ENCODE results near the gene UBE2L3. TPM values are rescaled to one million over a fixed set of nuclear protein-coding genes. Genes with fewer than 3 reads are reported as not detected.
A peak's percentile ranks its signal among the peaks of the same experiment; 100 is the strongest.

Gene UBE2L3
- total RNA-seq, 5 donors from 2014 or later (not counting 1 experiment from before 2014, with no cell fraction given) = 28.4 to 38.7 (median 34.3) TPM

- no peak overlapping the region for H3K4me3 ChIP-seq (ENCODE audit: control insufficient read depth in 1 of 2, extremely low read depth in 1 of 2, low read length in 1 of 2)
- no peaks in the 10 kb centered on the region for H3K27me3 ChIP-seq (replicated peaks in 1 of 2; ENCODE audit: control insufficient read depth in 2 of 2, extremely low read depth in 1 of 2, insufficient read depth in 2 of 2, low read length in 1 of 2)
- H3K4me1 Mint-ChIP-seq = peaks cover 71 to 81% (median 78%) of the 10 kb centered on the region in 3 donors
- H3K4me1 ChIP-seq (ENCODE audit: control insufficient read depth in 1 of 2, extremely low read depth in 1 of 2, insufficient read depth in 2 of 2, low read length in 2 of 2) = peaks cover 0 to 48% of the 10 kb centered on the region in 2 experiments
- POLR2A ChIA-PET = interaction anchor here in 1 of 2 donors (0.6 kb wide), 1 partner anchor 724 kb away, joined by 3 read pairs; no protein-coding TSS in a partner anchor
- H3K27me3 Mint-ChIP-seq = no peaks in the 10 kb centered on the region
- H3K9me3 Mint-ChIP-seq = no peaks in the 10 kb centered on the region
- peaks cover 37% of the 10 kb centered on the region for H3K36me3 Mint-ChIP-seq
- no peak for DNase-seq
- ATAC-seq (replicated peaks in 1 of 4) = no peak
- WGBS (ENCODE audit: insufficient coverage) = 100% methylated on average over 1 of the region's 9 CpGs
- CTCF ChIA-PET = no interaction called here
- no peak overlapping the region for H3K27ac ChIP-seq (ENCODE audit: low read length)
- peak overlapping the region in 1 of 3 donors; percentile 15 for H3K4me3 Mint-ChIP-seq
- H3K27ac Mint-ChIP-seq = peak overlapping the region; percentile 46 to 55
- no peaks in the 10 kb centered on the region for H3K9me3 ChIP-seq
- peaks cover 6 to 32% of the 10 kb centered on the region in 2 donors for H3K36me3 ChIP-seq (ENCODE audit: control insufficient read depth in 2 of 2, extremely low read depth in 1 of 2, insufficient read depth in 1 of 2, low read length in 1 of 2)
Measured at GRCh38 chr22:21590809-21591641, 23.5 kb downstream of the UBE2L3 start.

GRCh38 chr22:21591695-21592094 is 24.2 kb downstream of the UBE2L3 start:
- Histone ChIP-seq H3K9me3 (no peaks in the 10 kb centered on the region), H3K36me3 (ENCODE audit: control insufficient read depth in 2 of 2, extremely low read depth in 1 of 2, insufficient read depth in 1 of 2, low read length in 1 of 2) (peaks cover 6 to 33% of the 10 kb centered on the region in 2 donors), H3K4me3 (ENCODE audit: control insufficient read depth in 1 of 2, extremely low read depth in 1 of 2, low read length in 1 of 2) (no peak overlapping the region), H3K27me3 (replicated peaks in 1 of 2; ENCODE audit: control insufficient read depth in 2 of 2, extremely low read depth in 1 of 2, insufficient read depth in 2 of 2, low read length in 1 of 2) (no peaks in the 10 kb centered on the region), H3K27ac (ENCODE audit: low read length) (no peak overlapping the region), H3K4me1 (ENCODE audit: control insufficient read depth in 1 of 2, extremely low read depth in 1 of 2, insufficient read depth in 2 of 2, low read length in 2 of 2) (peaks cover 0 to 45% of the 10 kb centered on the region in 2 experiments)
- ATAC-seq (replicated peaks in 1 of 4) (no peak), DNase-seq (no peak)
- H3K4me3 Mint-ChIP-seq = peak overlapping the region in 1 of 3 donors; percentile 15
- peaks cover 38% of the 10 kb centered on the region for H3K36me3 Mint-ChIP-seq
- ChIA-PET POLR2A (no interaction called here), CTCF (interaction anchor here in 1 of 2 donors (1.0 kb wide), 1 partner anchor 16 kb away, joined by 3 read pairs; no protein-coding TSS in a partner anchor)
- H3K27me3 Mint-ChIP-seq = no peaks in the 10 kb centered on the region
- WGBS (ENCODE audit: insufficient coverage) = 80% methylated on average over 7 of the region's 9 CpGs
- H3K4me1 Mint-ChIP-seq = peaks cover 71 to 80% (median 80%) of the 10 kb centered on the region in 3 donors
- H3K9me3 Mint-ChIP-seq = no peaks in the 10 kb centered on the region
- peak overlapping the region; percentile 33 to 55 for H3K27ac Mint-ChIP-seq

DNA sequence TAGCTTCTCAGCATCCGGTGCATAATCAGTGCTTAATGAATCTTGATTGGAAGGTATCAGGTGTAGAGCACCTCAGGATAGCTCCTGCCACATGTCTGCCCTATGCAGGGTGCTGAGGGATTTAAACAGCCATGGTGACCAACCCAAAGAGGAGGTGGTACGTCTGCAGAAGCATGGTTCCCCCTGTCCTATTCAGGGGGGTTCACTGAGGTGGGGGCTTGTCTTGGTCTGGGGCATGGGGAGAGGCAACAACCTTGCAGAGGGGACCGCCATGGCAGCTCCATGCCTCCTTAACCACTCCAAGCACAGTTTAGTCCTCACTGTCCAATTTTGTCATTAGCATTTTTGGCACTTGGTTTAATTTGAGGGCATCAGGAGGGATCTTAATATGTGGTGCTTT is 24.9 kb downstream of the UBE2L3 start:
- Mint-ChIP-seq H3K4me1 (peaks cover 65 to 75% (median 74%) of the 10 kb centered on the region in 3 donors), H3K9me3 (no peaks in the 10 kb centered on the region), H3K36me3 (peaks cover 40% of the 10 kb centered on the region), H3K27ac (no peak overlapping the region), H3K4me3 (no peak overlapping the region), H3K27me3 (no peaks in the 10 kb centered on the region)
- Histone ChIP-seq H3K4me3 (ENCODE audit: control insufficient read depth in 1 of 2, extremely low read depth in 1 of 2, low read length in 1 of 2) (no peak overlapping the region), H3K9me3 (no peaks in the 10 kb centered on the region), H3K27ac (ENCODE audit: low read length) (no peak overlapping the region), H3K4me1 (ENCODE audit: control insufficient read depth in 1 of 2, extremely low read depth in 1 of 2, insufficient read depth in 2 of 2, low read length in 2 of 2) (peaks cover 0 to 43% of the 10 kb centered on the region in 2 experiments), H3K27me3 (replicated peaks in 1 of 2; ENCODE audit: control insufficient read depth in 2 of 2, extremely low read depth in 1 of 2, insufficient read depth in 2 of 2, low read length in 1 of 2) (no peaks in the 10 kb centered on the region), H3K36me3 (ENCODE audit: control insufficient read depth in 2 of 2, extremely low read depth in 1 of 2, insufficient read depth in 1 of 2, low read length in 1 of 2) (peaks cover 5 to 35% of the 10 kb centered on the region in 2 donors)
- DNase-seq = no peak
- WGBS (ENCODE audit: insufficient coverage) = no CpG with 5 or more reads among the region's 3 CpGs
- ChIA-PET POLR2A (interaction anchor here in 1 of 2 donors (0.5 kb wide), 1 partner anchor 27 kb away, joined by 7 read pairs; no protein-coding TSS in a partner anchor), CTCF (interaction anchor here in 1 of 2 donors (1.0 kb wide), 1 partner anchor 16 kb away, joined by 3 read pairs; no protein-coding TSS in a partner anchor)
- ATAC-seq (replicated peaks in 1 of 4) = no peak

DNA sequence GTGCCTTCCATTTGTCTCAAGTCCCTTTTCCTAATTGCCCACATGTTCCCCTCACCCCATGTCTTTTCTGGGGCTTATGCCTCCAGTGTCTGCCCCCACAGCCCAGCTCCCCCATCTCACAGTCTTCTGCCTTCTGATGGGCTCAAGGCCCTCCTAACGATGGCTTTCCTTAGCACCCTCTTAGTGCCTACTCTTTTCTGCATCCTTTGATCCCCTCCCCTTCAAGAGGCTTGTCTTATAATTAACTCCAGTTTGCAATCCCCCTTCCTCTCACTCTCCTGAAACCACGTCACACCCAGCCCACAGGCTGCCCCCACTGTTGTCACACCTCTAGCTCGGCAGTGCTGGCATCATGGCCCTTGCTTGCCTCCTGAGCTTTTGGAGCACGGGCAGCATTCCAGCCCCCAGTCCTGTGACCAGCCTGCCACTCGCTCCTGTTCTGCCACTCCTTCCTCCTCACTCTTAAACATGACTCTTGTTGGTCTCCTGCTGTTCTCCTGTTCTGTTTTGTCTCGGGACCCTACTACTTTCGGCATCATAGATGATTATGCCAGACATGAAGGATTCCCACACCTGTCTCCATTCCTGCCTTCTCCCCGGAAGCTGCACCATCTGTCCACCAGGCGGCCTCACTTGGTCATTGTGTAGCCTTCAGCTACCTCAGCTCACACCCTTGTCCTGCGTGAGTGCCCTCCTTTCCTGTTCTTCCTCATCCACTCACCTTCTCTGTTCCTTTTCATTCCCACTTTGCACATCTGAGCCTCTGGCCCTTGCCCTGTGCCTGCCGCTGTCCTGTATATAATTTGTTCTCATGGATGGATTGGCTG is 26.1 kb downstream of the UBE2L3 start:
- ATAC-seq (replicated peaks in 1 of 4) (no peak), DNase-seq (no peak)
- Histone ChIP-seq H3K27me3 (replicated peaks in 1 of 2; ENCODE audit: control insufficient read depth in 2 of 2, extremely low read depth in 1 of 2, insufficient read depth in 2 of 2, low read length in 1 of 2) (no peaks in the 10 kb centered on the region), H3K4me1 (ENCODE audit: control insufficient read depth in 1 of 2, extremely low read depth in 1 of 2, insufficient read depth in 2 of 2, low read length in 2 of 2) (peaks cover 0 to 35% of the 10 kb centered on the region in 2 experiments), H3K4me3 (ENCODE audit: control insufficient read depth in 1 of 2, extremely low read depth in 1 of 2, low read length in 1 of 2) (no peak overlapping the region), H3K9me3 (no peaks in the 10 kb centered on the region), H3K36me3 (ENCODE audit: control insufficient read depth in 2 of 2, extremely low read depth in 1 of 2, insufficient read depth in 1 of 2, low read length in 1 of 2) (peaks cover 3 to 37% of the 10 kb centered on the region in 2 donors), H3K27ac (ENCODE audit: low read length) (no peak overlapping the region)
- Mint-ChIP-seq H3K4me3 (no peak overlapping the region), H3K36me3 (peaks cover 40% of the 10 kb centered on the region), H3K27ac (peak overlapping the region in 1 of 2 donors; percentile 40), H3K9me3 (no peaks in the 10 kb centered on the region), H3K27me3 (no peaks in the 10 kb centered on the region), H3K4me1 (peaks cover 66 to 70% (median 68%) of the 10 kb centered on the region in 3 donors)
- 82% methylated on average over 10 of the region's 11 CpGs for WGBS (ENCODE audit: insufficient coverage)
- ChIA-PET CTCF (no interaction called here), POLR2A (interaction anchor here in 1 of 2 donors (0.6 kb wide), 1 partner anchor 32 kb away, joined by 6 read pairs; no protein-coding TSS in a partner anchor)

GRCh38 chr22:21594865-21595452 is 27.4 kb downstream of the UBE2L3 start:
- DNase-seq = no peak
- H3K4me3 Mint-ChIP-seq = no peak overlapping the region
- H3K4me3 ChIP-seq (ENCODE audit: control insufficient read depth in 1 of 2, extremely low read depth in 1 of 2, low read length in 1 of 2) = no peak overlapping the region
- peaks cover 0 to 34% of the 10 kb centered on the region in 2 experiments for H3K4me1 ChIP-seq (ENCODE audit: control insufficient read depth in 1 of 2, extremely low read depth in 1 of 2, insufficient read depth in 2 of 2, low read length in 2 of 2)
- H3K4me1 Mint-ChIP-seq = peaks cover 68 to 71% (median 69%) of the 10 kb centered on the region in 3 donors
- H3K27me3 ChIP-seq (replicated peaks in 1 of 2; ENCODE audit: control insufficient read depth in 2 of 2, extremely low read depth in 1 of 2, insufficient read depth in 2 of 2, low read length in 1 of 2) = no peaks in the 10 kb centered on the region
- no peaks in the 10 kb centered on the region for H3K9me3 Mint-ChIP-seq
- no peaks in the 10 kb centered on the region for H3K9me3 ChIP-seq
- H3K27me3 Mint-ChIP-seq = no peaks in the 10 kb centered on the region
- ChIA-PET CTCF (interaction anchor here in 1 of 2 donors (1.1 kb wide), 1 partner anchor 9 kb away, joined by 3 read pairs; no protein-coding TSS in a partner anchor), POLR2A (no interaction called here)
- no peak for ATAC-seq (replicated peaks in 1 of 4)
- H3K36me3 ChIP-seq (ENCODE audit: control insufficient read depth in 2 of 2, extremely low read depth in 1 of 2, insufficient read depth in 1 of 2, low read length in 1 of 2) = peaks cover 3 to 44% of the 10 kb centered on the region in 2 donors
- H3K27ac ChIP-seq (ENCODE audit: low read length) = no peak overlapping the region
- WGBS (ENCODE audit: insufficient coverage) = 93% methylated on average over 2 of the region's 5 CpGs
- H3K36me3 Mint-ChIP-seq = peaks cover 40% of the 10 kb centered on the region
- peak overlapping the region; percentile 0 to 29 for H3K27ac Mint-ChIP-seq
